ENCODE results near the gene EPC1.
"Not testable (repeated sequence)": the region's sequence is repeated elsewhere in the genome, so short reads cannot be mapped to it uniquely, and the experiment has no call there.

Gene EPC1

DNA sequence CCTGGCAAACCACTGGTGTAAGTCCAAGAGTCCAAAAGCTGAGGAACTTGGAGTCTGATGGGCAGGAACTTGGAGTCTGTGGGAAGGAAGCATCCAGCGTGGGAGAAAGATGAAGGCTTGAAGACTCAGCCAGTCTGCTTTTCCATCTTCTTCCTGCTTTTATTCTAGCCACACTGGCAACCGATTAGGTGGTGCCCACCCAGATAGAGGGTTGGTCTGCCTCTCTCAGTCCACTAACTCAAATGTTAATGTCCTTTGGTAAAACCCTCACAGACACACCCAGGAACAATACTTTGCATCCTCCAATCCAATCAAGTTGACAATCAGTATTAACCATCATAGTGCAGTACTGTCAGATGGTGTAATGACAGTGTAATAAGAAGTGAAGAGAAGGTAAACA is 119.2 kb downstream of the EPC1 start:
- DNase-seq, result no peak

DNA sequence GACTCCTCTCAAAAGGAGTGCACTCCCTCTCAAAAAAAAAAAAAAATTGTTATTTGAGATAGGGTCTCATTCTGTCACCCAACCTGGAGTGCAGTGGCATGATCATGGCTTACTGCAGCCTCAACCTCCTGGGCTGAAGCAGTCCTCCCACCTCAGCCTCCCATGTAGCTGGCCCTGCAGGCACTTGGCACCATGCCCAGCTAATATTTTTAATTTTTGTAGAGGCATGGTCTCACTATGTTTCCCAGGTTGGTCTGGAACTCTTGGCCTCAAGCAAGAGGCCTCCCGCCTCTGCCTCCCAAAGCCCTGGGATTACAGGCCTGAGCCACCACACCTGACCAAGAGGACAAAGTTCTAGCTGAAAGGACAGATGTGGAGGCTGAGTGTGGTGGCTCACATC is 120.3 kb downstream of the EPC1 start:
- DNase-seq, result no peak

DNA sequence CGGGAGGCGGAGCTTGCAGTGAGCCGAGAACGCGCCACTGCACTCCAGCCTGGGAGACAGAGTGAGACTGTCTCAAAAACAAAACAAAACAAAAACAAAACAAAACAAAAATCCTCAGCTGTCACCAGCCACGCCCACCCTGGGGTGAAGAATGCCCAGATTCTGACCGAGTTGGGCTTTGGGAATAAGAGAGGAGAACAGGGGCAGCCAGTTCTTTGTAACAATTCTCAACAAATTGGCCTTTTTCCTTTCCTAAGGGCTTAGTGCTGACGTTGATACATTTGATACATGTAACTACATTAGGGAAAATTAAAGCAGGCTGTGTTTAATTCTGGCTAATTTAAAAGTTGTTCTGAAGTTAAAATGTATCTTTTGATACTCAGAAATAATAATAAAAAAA is 121.0 kb downstream of the EPC1 start:
- no peak for DNase-seq

DNA sequence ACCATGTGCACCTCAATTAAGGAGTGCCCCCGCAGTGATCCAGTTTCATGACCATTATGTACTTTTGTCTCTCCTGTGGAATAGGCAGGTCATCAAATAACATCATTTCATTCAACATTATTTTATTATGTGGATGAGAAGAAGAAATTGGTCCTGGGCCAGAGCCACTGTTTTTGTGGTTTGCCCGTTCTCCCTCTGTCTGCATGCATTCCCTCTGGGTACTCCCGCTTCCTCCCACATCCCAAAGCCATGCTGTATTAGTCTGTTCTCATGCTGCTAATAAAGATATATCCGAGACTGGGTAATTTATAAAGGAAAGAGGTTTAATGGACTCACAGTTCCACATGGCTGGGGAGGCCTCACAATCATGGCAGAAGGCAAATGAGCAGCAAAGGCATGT is 124.6 kb downstream of the EPC1 start:
- DNase-seq, result not testable (repeated sequence)

DNA sequence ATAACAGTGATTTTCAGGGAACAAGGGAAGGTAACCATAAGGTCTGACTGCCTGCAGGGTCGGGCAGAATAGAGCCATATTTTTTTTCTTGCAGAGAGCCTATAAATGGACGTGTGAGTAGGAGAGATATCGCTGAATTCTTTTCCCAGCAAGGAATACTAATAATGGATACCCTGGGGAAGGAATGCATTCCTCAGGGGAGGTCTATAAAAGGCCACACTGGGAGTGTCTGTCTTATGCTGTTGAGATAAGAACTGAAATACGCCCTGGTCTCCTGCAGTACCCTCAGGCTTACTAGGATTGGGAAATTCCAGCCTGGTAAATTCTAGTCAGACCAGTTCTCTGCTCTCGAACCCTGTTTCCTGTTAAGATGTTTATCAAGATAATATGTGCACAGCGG is 127.8 kb downstream of the EPC1 start:
- not testable (repeated sequence) for DNase-seq

DNA sequence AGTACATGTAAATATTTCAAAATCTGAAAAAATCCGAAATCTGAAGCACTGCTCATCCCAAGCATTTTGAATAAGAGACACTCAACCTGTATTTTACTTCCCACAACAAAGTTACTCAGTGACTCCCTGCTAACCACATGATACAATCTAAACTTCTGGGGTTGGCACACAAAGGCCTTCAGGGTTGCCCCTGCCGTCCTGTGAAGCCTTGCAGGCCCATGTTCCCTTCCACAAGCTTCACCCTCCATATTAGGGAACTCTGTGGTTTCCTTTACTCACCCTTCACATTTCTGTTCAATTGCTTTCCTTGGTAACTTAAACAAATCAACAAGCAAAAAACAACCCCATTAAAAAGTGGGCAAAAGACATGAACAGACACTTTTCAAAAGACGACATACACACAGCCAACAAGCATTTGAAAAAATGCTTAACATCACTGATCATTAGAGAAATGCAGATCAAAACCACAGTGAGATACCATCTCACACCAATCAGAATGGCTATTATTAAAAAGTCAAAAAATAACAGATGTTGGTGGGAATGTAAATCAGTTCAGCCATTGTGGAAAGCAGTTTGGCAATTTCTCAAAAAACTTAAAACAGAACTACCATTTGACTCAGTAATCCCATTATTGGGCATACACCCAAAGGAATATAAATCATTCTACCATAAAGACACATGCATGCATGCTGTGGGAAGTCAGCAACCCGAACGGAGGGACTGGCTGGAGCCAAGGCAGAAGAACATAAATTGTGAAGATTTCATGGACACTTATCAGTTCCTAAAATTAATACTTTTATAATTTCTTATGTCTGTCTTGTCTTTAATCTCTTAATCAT is 128.5 kb downstream of the EPC1 start:
- not testable (repeated sequence) for DNase-seq

Data from right forelimb (tissue), 1 donor.